ENCODE results near the gene SETDB1.
A peak's percentile ranks its signal among the peaks of the same experiment; 100 is the strongest.
"Not testable (repeated sequence)": the region's sequence is repeated elsewhere in the genome, so short reads cannot be mapped to it uniquely, and the experiment has no call there.

The SETDB1 gene

GRCh38 chr1:150926097-150926741 lies at the start of gene SETDB1:
Gene SETDB1, plus strand, starts transcription at chr1:150926363. Its CDS starts 1,352 bp downstream, at chr1:150927715.
- DNase-seq, result peak; percentile 98

- DNase-seq, result not testable (repeated sequence)
Measured at GRCh38 chr1:150878931-150879330, 47.2 kb upstream of the SETDB1 start.

GRCh38 chr1:150881331-150882070 lies 44.7 kb upstream of the SETDB1 start:
- DNase-seq, result peak; percentile 95 to 96

- not testable (repeated sequence) for DNase-seq
Measured at GRCh38 chr1:150883121-150883520, 43.0 kb upstream of the SETDB1 start.

- no peak for DNase-seq
Measured at GRCh38 chr1:150887018-150887417, 39.1 kb upstream of the SETDB1 start, which contains the start of gene CTXND2. Gene CTXND2, plus strand, starts transcription at chr1:150887136. Its CDS starts 25,179 bp downstream, at chr1:150912315.

GRCh38 chr1:150888727-150889126 lies 37.4 kb upstream of the SETDB1 start:
- no peak for DNase-seq

GRCh38 chr1:150890033-150890416 lies 36.1 kb upstream of the SETDB1 start:
- no peak for DNase-seq

GRCh38 chr1:150893336-150893913 lies 32.7 kb upstream of the SETDB1 start:
- DNase-seq, result no peak

- no peak for DNase-seq
Measured at GRCh38 chr1:150895618-150896017, 30.5 kb upstream of the SETDB1 start.

- not testable (repeated sequence) for DNase-seq
Measured at GRCh38 chr1:150899795-150900194, 26.4 kb upstream of the SETDB1 start.

- DNase-seq, result no peak
Measured at GRCh38 chr1:150902346-150902745, 23.8 kb upstream of the SETDB1 start.

- DNase-seq, result no peak
Measured at GRCh38 chr1:150902751-150903150, 23.4 kb upstream of the SETDB1 start.

GRCh38 chr1:150905301-150905700 lies 20.9 kb upstream of the SETDB1 start:
- DNase-seq, result no peak

- no peak for DNase-seq
Measured at GRCh38 chr1:150906329-150906728, 19.8 kb upstream of the SETDB1 start.

GRCh38 chr1:150906813-150907212 lies 19.4 kb upstream of the SETDB1 start:
- DNase-seq, result no peak

- DNase-seq, result no peak
Measured at GRCh38 chr1:150909585-150910180, 16.5 kb upstream of the SETDB1 start.

- DNase-seq, result no peak
Measured at GRCh38 chr1:150912623-150913022, 13.5 kb upstream of the SETDB1 start.

- no peak for DNase-seq
Measured at GRCh38 chr1:150917387-150917786, 8.8 kb upstream of the SETDB1 start.

GRCh38 chr1:150922519-150922975 lies 3.6 kb upstream of the SETDB1 start:
- peak; percentile 73 to 77 for DNase-seq

- DNase-seq, result no peak
Measured at GRCh38 chr1:150925080-150925479, 1.1 kb upstream of the SETDB1 start.

GRCh38 chr1:150927624-150928023 lies 1.5 kb downstream of the SETDB1 start:
- DNase-seq, result no peak

GRCh38 chr1:150928286-150928685 lies 2.1 kb downstream of the SETDB1 start:
- peak; percentile 7 to 13 for DNase-seq

- not testable (repeated sequence) for DNase-seq
Measured at GRCh38 chr1:150928775-150929174, 2.6 kb downstream of the SETDB1 start.
